ENCODE measurements around the gene RFX8.

The RFX8 gene

DNA sequence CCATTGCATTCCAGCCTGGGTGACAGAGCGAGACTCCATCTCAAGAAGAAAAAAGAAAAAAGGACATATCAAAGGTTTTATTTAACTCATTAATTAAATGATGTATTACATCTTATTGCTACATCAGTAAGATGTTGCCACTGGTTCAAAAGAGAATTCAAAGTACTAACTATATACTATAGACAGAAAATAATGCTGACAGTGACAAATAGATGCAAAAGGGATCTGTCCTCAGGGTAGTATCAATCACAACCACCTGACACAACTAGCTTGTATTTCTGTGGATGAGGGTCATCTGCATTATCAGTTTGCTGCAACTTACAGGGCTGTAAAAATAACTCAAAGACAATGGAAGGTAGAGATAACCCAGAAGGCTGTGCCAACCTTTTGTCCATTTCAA, 71.2 kb downstream of the RFX8 start:
- H3K4me2 ChIP-seq (ENCODE audit: low read depth, low read length): no peak overlapping the region

DNA sequence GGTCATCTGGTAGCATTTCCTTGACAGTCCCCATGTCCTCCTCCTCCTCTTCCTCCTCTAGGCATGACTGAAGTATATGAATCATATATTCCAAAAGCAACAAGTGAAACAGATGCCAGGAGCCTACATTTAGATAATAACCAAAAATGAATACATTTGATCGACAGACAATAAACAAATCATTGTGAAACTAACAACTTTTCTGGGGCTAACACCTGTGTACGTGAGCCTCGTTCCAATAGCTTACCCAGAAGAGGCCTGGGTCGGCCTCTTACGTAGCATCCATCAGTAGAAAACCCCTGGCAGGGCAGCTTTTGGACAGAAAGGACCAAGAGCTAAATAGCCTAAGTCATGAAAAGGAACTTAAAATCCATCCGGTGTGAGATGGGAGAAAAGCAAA, 72.3 kb downstream of the RFX8 start:
- TF ChIP-seq, protein P1, sequence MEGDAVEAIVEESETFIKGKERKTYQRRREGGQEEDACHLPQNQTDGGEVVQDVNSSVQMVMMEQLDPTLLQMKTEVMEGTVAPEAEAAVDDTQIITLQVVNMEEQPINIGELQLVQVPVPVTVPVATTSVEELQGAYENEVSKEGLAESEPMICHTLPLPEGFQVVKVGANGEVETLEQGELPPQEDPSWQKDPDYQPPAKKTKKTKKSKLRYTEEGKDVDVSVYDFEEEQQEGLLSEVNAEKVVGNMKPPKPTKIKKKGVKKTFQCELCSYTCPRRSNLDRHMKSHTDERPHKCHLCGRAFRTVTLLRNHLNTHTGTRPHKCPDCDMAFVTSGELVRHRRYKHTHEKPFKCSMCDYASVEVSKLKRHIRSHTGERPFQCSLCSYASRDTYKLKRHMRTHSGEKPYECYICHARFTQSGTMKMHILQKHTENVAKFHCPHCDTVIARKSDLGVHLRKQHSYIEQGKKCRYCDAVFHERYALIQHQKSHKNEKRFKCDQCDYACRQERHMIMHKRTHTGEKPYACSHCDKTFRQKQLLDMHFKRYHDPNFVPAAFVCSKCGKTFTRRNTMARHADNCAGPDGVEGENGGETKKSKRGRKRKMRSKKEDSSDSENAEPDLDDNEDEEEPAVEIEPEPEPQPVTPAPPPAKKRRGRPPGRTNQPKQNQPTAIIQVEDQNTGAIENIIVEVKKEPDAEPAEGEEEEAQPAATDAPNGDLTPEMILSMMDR (IDR thresholded peaks at IDR 0.05; ENCODE audit: low read length): no peak
- TF ChIP-seq EZH2 (optimal IDR thresholded peaks at IDR 0.05; ENCODE audit: low read depth, low read length) (no peak), EZH2phosphoT487 (IDR thresholded peaks at IDR 0.05; ENCODE audit: low read length) (no peak)
- Histone ChIP-seq H3K4me1 (ENCODE audit: low read length) (no peaks in the 10 kb centered on the region), H3K9me2 (replicated peaks; ENCODE audit: insufficient read depth, low read length) (no peaks in the 10 kb centered on the region)

More for the DNA sequence above, 71.2 kb downstream of the RFX8 start:
- H3K9ac ChIP-seq (ENCODE audit: low read length): no peak overlapping the region
- H3K9me2 ChIP-seq (replicated peaks; ENCODE audit: insufficient read depth, low read length): no peaks in the 10 kb centered on the region
- no peak overlapping the region for H3K27ac ChIP-seq (ENCODE audit: low read length)
- DNase-seq: no peak
- H3K9me3 ChIP-seq (replicated peaks; ENCODE audit: insufficient read depth, low read length): no peaks in the 10 kb centered on the region
- no peaks in the 10 kb centered on the region for H3K36me3 ChIP-seq (replicated peaks; ENCODE audit: insufficient read depth, low read length)
- no peak overlapping the region for H2AFZ ChIP-seq (ENCODE audit: low read length)
- no peaks in the 10 kb centered on the region for H3F3A ChIP-seq (ENCODE audit: insufficient read depth, low read length)
- no peaks in the 10 kb centered on the region for H4K20me1 ChIP-seq (ENCODE audit: insufficient read depth, low read length)
- H3K4me1 ChIP-seq (ENCODE audit: low read length): no peaks in the 10 kb centered on the region
- no peaks in the 10 kb centered on the region for H3K79me2 ChIP-seq (ENCODE audit: low read length)
- no peak overlapping the region for H3K4me3 ChIP-seq (ENCODE audit: low read length)
- no peak for TF ChIP-seq EZH2 (optimal IDR thresholded peaks at IDR 0.05; ENCODE audit: low read depth, low read length)
- no peak for TF ChIP-seq EZH2phosphoT487 (IDR thresholded peaks at IDR 0.05; ENCODE audit: low read length)
- TF ChIP-seq, protein P1 (IDR thresholded peaks at IDR 0.05; ENCODE audit: low read length): no peak
- H3K27me3 ChIP-seq (replicated peaks; ENCODE audit: insufficient read depth, low read length): no peaks in the 10 kb centered on the region

DNA sequence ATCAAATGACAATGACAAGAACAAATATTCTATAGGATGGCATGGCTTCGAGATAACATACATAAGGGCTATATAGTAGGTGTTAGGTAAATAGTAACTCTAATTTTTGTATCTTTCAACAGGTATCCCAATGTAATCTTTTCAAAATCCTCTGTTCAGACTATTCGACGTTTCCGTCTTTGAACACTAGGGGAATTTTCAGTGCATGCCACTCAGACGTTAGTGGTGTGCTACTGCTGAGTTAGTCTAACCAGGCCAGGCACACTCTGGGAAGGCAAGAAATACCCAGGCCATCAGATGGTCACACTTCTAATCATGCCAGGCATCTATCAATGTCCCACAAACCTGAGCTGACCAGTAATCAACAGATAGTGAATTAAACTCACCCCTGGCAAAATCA, 73.0 kb downstream of the RFX8 start:
- Histone ChIP-seq H3K27me3 (replicated peaks; ENCODE audit: insufficient read depth, low read length) (no peaks in the 10 kb centered on the region), H4K20me1 (ENCODE audit: insufficient read depth, low read length) (no peaks in the 10 kb centered on the region), H3K27ac (ENCODE audit: low read length) (no peak overlapping the region), H3K9ac (ENCODE audit: low read length) (no peak overlapping the region), H3K9me3 (replicated peaks; ENCODE audit: insufficient read depth, low read length) (no peaks in the 10 kb centered on the region), H3K4me2 (ENCODE audit: low read depth, low read length) (no peak overlapping the region), H3K9me2 (replicated peaks; ENCODE audit: insufficient read depth, low read length) (no peaks in the 10 kb centered on the region), H3K4me1 (ENCODE audit: low read length) (no peaks in the 10 kb centered on the region), H3F3A (ENCODE audit: insufficient read depth, low read length) (no peaks in the 10 kb centered on the region), H3K36me3 (replicated peaks; ENCODE audit: insufficient read depth, low read length) (no peaks in the 10 kb centered on the region), H2AFZ (ENCODE audit: low read length) (no peak overlapping the region), H3K79me2 (ENCODE audit: low read length) (no peaks in the 10 kb centered on the region), H3K4me3 (ENCODE audit: low read length) (no peak overlapping the region)
- no peak for DNase-seq
- TF ChIP-seq EZH2 (optimal IDR thresholded peaks at IDR 0.05; ENCODE audit: low read depth, low read length): no peak

More for the DNA sequence above, 72.3 kb downstream of the RFX8 start:
- no peaks in the 10 kb centered on the region for H3F3A ChIP-seq (ENCODE audit: insufficient read depth, low read length)
- H3K4me3 ChIP-seq (ENCODE audit: low read length): no peak overlapping the region
- no peaks in the 10 kb centered on the region for H3K9me3 ChIP-seq (replicated peaks; ENCODE audit: insufficient read depth, low read length)
- no peak overlapping the region for H3K27ac ChIP-seq (ENCODE audit: low read length)
- H3K27me3 ChIP-seq (replicated peaks; ENCODE audit: insufficient read depth, low read length): no peaks in the 10 kb centered on the region
- no peak overlapping the region for H3K9ac ChIP-seq (ENCODE audit: low read length)
- no peak overlapping the region for H2AFZ ChIP-seq (ENCODE audit: low read length)
- H3K4me2 ChIP-seq (ENCODE audit: low read depth, low read length): no peak overlapping the region
- no peaks in the 10 kb centered on the region for H3K36me3 ChIP-seq (replicated peaks; ENCODE audit: insufficient read depth, low read length)
- no peaks in the 10 kb centered on the region for H3K79me2 ChIP-seq (ENCODE audit: low read length)
- no peaks in the 10 kb centered on the region for H4K20me1 ChIP-seq (ENCODE audit: insufficient read depth, low read length)
- DNase-seq: no peak

DNA sequence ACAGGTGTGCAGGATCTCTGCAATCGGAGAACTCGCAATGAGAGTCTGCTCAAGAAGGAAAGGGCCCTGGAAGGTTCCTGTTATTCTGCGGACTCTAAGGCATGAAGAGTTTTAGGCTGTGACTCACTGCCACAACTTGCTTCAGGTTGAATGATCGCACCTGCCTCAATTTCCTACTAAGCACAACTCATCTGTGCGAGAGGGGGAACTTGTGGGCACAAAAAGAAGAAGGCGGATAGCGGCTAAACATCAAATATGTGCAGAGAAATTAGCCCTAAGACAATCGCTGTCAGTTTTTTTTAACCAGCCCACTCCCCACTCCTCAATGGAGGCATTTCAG, 73.6 kb downstream of the RFX8 start:
- no peaks in the 10 kb centered on the region for H3F3A ChIP-seq (ENCODE audit: insufficient read depth, low read length)
- H3K9me2 ChIP-seq (replicated peaks; ENCODE audit: insufficient read depth, low read length): no peaks in the 10 kb centered on the region
- H2AFZ ChIP-seq (ENCODE audit: low read length): no peak overlapping the region
- H3K9ac ChIP-seq (ENCODE audit: low read length): no peak overlapping the region
- H3K4me1 ChIP-seq (ENCODE audit: low read length): no peaks in the 10 kb centered on the region
- H3K27me3 ChIP-seq (replicated peaks; ENCODE audit: insufficient read depth, low read length): no peaks in the 10 kb centered on the region
- H4K20me1 ChIP-seq (ENCODE audit: insufficient read depth, low read length): no peaks in the 10 kb centered on the region
- H3K4me3 ChIP-seq (ENCODE audit: low read length): no peak overlapping the region
- no peaks in the 10 kb centered on the region for H3K9me3 ChIP-seq (replicated peaks; ENCODE audit: insufficient read depth, low read length)
- no peak for TF ChIP-seq EZH2phosphoT487 (IDR thresholded peaks at IDR 0.05; ENCODE audit: low read length)
- TF ChIP-seq EZH2 (optimal IDR thresholded peaks at IDR 0.05; ENCODE audit: low read depth, low read length): no peak
- TF ChIP-seq, protein P1 (IDR thresholded peaks at IDR 0.05; ENCODE audit: low read length): no peak
- no peaks in the 10 kb centered on the region for H3K79me2 ChIP-seq (ENCODE audit: low read length)
- DNase-seq: no peak
- H3K4me2 ChIP-seq (ENCODE audit: low read depth, low read length): no peak overlapping the region
- H3K36me3 ChIP-seq (replicated peaks; ENCODE audit: insufficient read depth, low read length): no peaks in the 10 kb centered on the region
- H3K27ac ChIP-seq (ENCODE audit: low read length): no peak overlapping the region

Measured in MM.1S (cell line).